K562 (cell line): Measurements from ENCODE around the gene PDZK1IP1. TPM values are rescaled to one million over a fixed set of nuclear protein-coding genes. Genes with fewer than 3 reads are reported as not detected.

ENCODE experiments used
- ATF7 ChIP-seq: fragments of 450-650 bp; IDR thresholded peaks from 2 replicates; pipeline ENCODE4 v1.7.1; 2014; ENCODE audit warnings: mild to moderate bottlenecking, moderate library complexity
- BCOR ChIP-seq: fragments of 450-650 bp; IDR thresholded peaks from 2 replicates; pipeline ENCODE4 v1.6.1; 2016
- CBFA2T2 ChIP-seq: fragments of 450-650 bp; conservative IDR thresholded peaks from 2 replicates; pipeline ENCODE4 v1.6.1; 2017; ENCODE audit warnings: mild to moderate bottlenecking
- CREM ChIP-seq: IDR thresholded peaks from 2 replicates; pipeline ENCODE4 v1.6.1; 2014; ENCODE audit warnings: antibody characterized with exemption, low read depth
- FOS ChIP-seq: IDR thresholded peaks from 3 replicates; pipeline ENCODE4 v1.6.1; 2011; ENCODE audit not compliant: insufficient read length; ENCODE audit errors: extremely low read depth
- HNRNPH1 ChIP-seq: fragments of 200-400 bp; formaldehyde crosslinking; optimal IDR thresholded peaks from 2 replicates; pipeline ENCODE3; 2017; ENCODE audit warnings: low read depth, mild to moderate bottlenecking, low read length, moderate library complexity
- KAT2B ChIP-seq: IDR thresholded peaks from one replicate; pipeline ENCODE4 v1.6.1; 2012; ENCODE audit warnings: low read depth, mild to moderate bottlenecking, control low read depth, inconsistent platforms, low read length, moderate library complexity
- L3MBTL2 ChIP-seq: fragments of 450-650 bp; IDR thresholded peaks from 2 replicates; pipeline ENCODE4 v1.6.1; 2016; ENCODE audit warnings: mild to moderate bottlenecking, moderate library complexity
- MEIS2 ChIP-seq: fragments of 450-650 bp; IDR thresholded peaks from 2 replicates; pipeline ENCODE4 v1.6.1; 2014; ENCODE audit warnings: mild to moderate bottlenecking; ENCODE audit not compliant: partially characterized antibody
- NFE2 ChIP-seq: IDR thresholded peaks from 2 replicates; pipeline ENCODE4 v1.6.1; 2014; ENCODE audit warnings: antibody characterized with exemption, low read depth
- NRF1 ChIP-seq, 2 experiments: fragments of 450-650 bp; IDR thresholded peaks in 1 of 2; conservative IDR thresholded peaks in 1 of 2; 2 replicates each; pipeline ENCODE4 v1.6.1; 2014; ENCODE audit warnings: mild to moderate bottlenecking in 2 of 2
- RAD51 ChIP-seq: fragments of 450-650 bp; IDR thresholded peaks from 2 replicates; pipeline ENCODE4 v1.7.1; 2016; ENCODE audit warnings: low read depth, mild to moderate bottlenecking, borderline replicate concordance
- RBM14 ChIP-seq: fragments of 200-400 bp; formaldehyde crosslinking; IDR thresholded peaks from 2 replicates; pipeline ENCODE4 v1.6.1; 2018; ENCODE audit warnings: low read depth, mild to moderate bottlenecking, low read length, moderate library complexity, borderline replicate concordance; ENCODE audit not compliant: insufficient read depth
- RFX1 ChIP-seq: fragments of 450-650 bp; IDR thresholded peaks from 2 replicates; pipeline ENCODE4 v1.6.1; 2016; ENCODE audit warnings: mild to moderate bottlenecking, moderate library complexity
- SMARCB1 ChIP-seq: IDR thresholded peaks from 2 replicates; pipeline ENCODE4 v1.6.1; 2011; ENCODE audit warnings: improper control_type of control experiment, low read depth; ENCODE audit not compliant: insufficient read length
- SNRNP70 ChIP-seq: fragments of 200-400 bp; formaldehyde crosslinking; optimal IDR thresholded peaks from 2 replicates; pipeline ENCODE3; 2017; ENCODE audit warnings: low read depth, low read length
- SPI1 ChIP-seq: IDR thresholded peaks from 2 replicates; pipeline ENCODE4 v1.6.1; 2011; ENCODE audit warnings: low read depth, low read length, control low read depth, borderline replicate concordance
- TCF3 ChIP-seq: sonication (generic); formaldehyde crosslinking; IDR thresholded peaks from 2 replicates; pipeline ENCODE4 v1.4.0; 2020; ENCODE audit warnings: mild to moderate bottlenecking, missing genetic modification reagents
- ZNF444 ChIP-seq: fragments of 250-450 bp; sonication (Bioruptor Pico); IDR thresholded peaks from 2 replicates; pipeline ENCODE4 v1.4.0; 2020; ENCODE audit warnings: mild to moderate bottlenecking, moderate library complexity
- polyA plus RNA-seq, 8 experiments: library from polyadenylated mRNA; depleted of rRNA in 4 of 8; stranded (reverse) in 5 of 8; unstranded in 3 of 8; fragments of >200 nt; fragmentation: Nextera tagmentation in 2 of 8; fragmentation: Illumina TruSeq in 1 of 8; extraction: Ambion mirVana in 2 of 8; extraction: Trizol in 1 of 8; gene quantifications; 2 replicates each; pipeline versions ENCODE4 v1.2.1 to v1.2.3, GENCODE V29; 2011 to 2014; ENCODE audit warnings: inconsistent platforms in 1 of 8, missing spikeins in 1 of 8
- total RNA-seq, 7 experiments: library from RNA; depleted of rRNA in 6 of 7; stranded (reverse); fragments of >200 nt in 6 of 7; fragmentation: Illumina TruSeq in 2 of 7; extraction: Trizol in 2 of 7; gene quantifications; 2 replicates each; pipeline versions ENCODE4 v1.2.1 to v1.2.3, GENCODE V29; 2011 to 2021; ENCODE audit warnings: low replicate concordance in 1 of 7
- TF ChIP-seq, protein P1 (sequence below): sonication (generic); formaldehyde crosslinking; IDR thresholded peaks from 2 replicates; pipeline ENCODE4 v1.8.1; 2022; ENCODE audit warnings: missing genetic modification reagents
- TF ChIP-seq, protein P2 (sequence below): fragments of 250-450 bp; sonication (Bioruptor Pico); IDR thresholded peaks from 2 replicates; pipeline ENCODE4 v1.4.0; 2020; ENCODE audit warnings: mild to moderate bottlenecking, moderate library complexity
- TF ChIP-seq, protein P3 (sequence below): sonication (generic); formaldehyde crosslinking; IDR thresholded peaks from 2 replicates; pipeline ENCODE4 v1.5.0; 2020; ENCODE audit warnings: missing genetic modification reagents
- TF ChIP-seq, protein P4 (sequence below): sonication (generic); formaldehyde crosslinking; IDR thresholded peaks from 2 replicates; pipeline ENCODE4 v1.8.0; 2022; ENCODE audit warnings: mild to moderate bottlenecking, missing genetic modification reagents
- TF ChIP-seq, protein P5 (sequence below): IDR thresholded peaks from 3 replicates; pipeline ENCODE4 v1.6.1; 2011; ENCODE audit warnings: borderline replicate concordance, mild to moderate bottlenecking; ENCODE audit not compliant: insufficient read length, insufficient read depth

The PDZK1IP1 gene
- total and polyA plus RNA-seq, 9 of the 15 experiments (the other 6 are each of a cell fraction or from before 2014, with no cell fraction given) = 0.17 to 0.68 (median 0.53) TPM; not detected in 2

DNA sequence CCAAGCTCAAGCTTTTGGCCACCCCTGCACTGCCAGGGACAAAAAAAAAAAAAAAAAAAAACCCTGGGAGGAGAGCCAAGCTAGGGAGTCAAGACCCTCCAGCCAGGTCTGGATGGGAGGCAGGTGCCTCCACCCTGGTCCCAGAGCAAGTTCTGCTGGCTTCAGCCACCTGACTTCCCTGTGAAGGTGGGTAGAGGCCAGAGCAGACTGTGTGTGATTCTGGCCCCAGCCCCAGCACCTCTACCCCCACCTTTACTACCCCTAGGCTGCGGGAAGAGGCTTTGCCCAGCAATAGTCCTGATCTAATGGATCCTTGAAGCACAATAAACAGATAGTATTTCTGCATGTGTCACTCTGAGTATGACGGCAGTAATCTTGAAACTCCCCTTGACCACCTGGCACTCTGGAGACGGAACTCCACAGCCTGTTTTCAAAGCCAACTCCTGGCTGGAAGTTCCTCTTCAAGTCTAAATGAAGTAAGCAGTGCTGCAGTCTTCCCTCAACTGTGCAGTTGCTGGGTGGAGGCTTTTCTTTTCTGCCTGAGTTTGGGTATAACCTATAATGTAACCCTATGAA, 9.8 kb downstream of the PDZK1IP1 start (continued):
- no peak for TF ChIP-seq ZNF444 (CRISPR knock-in tag)
- TF ChIP-seq HNRNPH1 = no peak
- TF ChIP-seq RBM14 = no peak
- TF ChIP-seq, protein P1, sequence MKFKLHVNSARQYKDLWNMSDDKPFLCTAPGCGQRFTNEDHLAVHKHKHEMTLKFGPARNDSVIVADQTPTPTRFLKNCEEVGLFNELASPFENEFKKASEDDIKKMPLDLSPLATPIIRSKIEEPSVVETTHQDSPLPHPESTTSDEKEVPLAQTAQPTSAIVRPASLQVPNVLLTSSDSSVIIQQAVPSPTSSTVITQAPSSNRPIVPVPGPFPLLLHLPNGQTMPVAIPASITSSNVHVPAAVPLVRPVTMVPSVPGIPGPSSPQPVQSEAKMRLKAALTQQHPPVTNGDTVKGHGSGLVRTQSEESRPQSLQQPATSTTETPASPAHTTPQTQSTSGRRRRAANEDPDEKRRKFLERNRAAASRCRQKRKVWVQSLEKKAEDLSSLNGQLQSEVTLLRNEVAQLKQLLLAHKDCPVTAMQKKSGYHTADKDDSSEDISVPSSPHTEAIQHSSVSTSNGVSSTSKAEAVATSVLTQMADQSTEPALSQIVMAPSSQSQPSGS (CRISPR knock-in tag) = no peak
- peak; percentile 77 for TF ChIP-seq TCF3 (CRISPR knock-in tag)
- TF ChIP-seq FOS = no peak
- peak; percentile 29; the same call in 1 of the 2 replicates for TF ChIP-seq L3MBTL2
- no peak; a peak in 1 of 4 replicates for TF ChIP-seq NRF1 (conservative IDR thresholded peaks at IDR 0.05 in 1 of 2, IDR thresholded peaks at IDR 0.05 in 1 of 2)
- TF ChIP-seq, protein P2, sequence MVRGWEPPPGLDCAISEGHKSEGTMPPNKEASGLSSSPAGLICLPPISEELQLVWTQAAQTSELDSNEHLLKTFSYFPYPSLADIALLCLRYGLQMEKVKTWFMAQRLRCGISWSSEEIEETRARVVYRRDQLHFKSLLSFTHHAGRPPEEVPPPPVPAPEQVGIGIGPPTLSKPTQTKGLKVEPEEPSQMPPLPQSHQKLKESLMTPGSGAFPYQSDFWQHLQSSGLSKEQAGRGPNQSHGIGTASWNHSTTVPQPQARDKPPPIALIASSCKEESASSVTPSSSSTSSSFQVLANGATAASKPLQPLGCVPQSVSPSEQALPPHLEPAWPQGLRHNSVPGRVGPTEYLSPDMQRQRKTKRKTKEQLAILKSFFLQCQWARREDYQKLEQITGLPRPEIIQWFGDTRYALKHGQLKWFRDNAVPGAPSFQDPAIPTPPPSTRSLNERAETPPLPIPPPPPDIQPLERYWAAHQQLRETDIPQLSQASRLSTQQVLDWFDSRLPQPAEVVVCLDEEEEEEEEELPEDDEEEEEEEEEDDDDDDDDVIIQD (CRISPR knock-in tag) = no peak
- TF ChIP-seq MEIS2 = peak; percentile 42
- TF ChIP-seq, protein P3, sequence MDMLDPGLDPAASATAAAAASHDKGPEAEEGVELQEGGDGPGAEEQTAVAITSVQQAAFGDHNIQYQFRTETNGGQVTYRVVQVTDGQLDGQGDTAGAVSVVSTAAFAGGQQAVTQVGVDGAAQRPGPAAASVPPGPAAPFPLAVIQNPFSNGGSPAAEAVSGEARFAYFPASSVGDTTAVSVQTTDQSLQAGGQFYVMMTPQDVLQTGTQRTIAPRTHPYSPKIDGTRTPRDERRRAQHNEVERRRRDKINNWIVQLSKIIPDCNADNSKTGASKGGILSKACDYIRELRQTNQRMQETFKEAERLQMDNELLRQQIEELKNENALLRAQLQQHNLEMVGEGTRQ (CRISPR knock-in tag) = no peak
- TF ChIP-seq NFE2 = peak; percentile 56
- 0 out of 2 replicates have a peak, but pooled peaks have one; percentile 14 for TF ChIP-seq ATF7
- TF ChIP-seq BCOR = peak; percentile 86; the same call in 1 of the 2 replicates
- TF ChIP-seq, protein P4, sequence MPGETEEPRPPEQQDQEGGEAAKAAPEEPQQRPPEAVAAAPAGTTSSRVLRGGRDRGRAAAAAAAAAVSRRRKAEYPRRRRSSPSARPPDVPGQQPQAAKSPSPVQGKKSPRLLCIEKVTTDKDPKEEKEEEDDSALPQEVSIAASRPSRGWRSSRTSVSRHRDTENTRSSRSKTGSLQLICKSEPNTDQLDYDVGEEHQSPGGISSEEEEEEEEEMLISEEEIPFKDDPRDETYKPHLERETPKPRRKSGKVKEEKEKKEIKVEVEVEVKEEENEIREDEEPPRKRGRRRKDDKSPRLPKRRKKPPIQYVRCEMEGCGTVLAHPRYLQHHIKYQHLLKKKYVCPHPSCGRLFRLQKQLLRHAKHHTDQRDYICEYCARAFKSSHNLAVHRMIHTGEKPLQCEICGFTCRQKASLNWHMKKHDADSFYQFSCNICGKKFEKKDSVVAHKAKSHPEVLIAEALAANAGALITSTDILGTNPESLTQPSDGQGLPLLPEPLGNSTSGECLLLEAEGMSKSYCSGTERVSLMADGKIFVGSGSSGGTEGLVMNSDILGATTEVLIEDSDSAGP = no peak
- TF ChIP-seq RFX1 = no peak
- TF ChIP-seq SNRNP70 = peak; percentile 39
- TF ChIP-seq KAT2B = no peak
- peak; percentile 57 for TF ChIP-seq CBFA2T2
- no peak for TF ChIP-seq RAD51
- TF ChIP-seq CREM = 0 out of 2 replicates have a peak, but pooled peaks have one; percentile 19
- TF ChIP-seq SMARCB1 = no peak
- peak; percentile 38; the same call in 1 of the 2 replicates for TF ChIP-seq SPI1
- TF ChIP-seq, protein P5, sequence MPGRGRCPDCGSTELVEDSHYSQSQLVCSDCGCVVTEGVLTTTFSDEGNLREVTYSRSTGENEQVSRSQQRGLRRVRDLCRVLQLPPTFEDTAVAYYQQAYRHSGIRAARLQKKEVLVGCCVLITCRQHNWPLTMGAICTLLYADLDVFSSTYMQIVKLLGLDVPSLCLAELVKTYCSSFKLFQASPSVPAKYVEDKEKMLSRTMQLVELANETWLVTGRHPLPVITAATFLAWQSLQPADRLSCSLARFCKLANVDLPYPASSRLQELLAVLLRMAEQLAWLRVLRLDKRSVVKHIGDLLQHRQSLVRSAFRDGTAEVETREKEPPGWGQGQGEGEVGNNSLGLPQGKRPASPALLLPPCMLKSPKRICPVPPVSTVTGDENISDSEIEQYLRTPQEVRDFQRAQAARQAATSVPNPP = no peak
